ENCODE data around the gene VPS54.

Gene VPS54

GRCh38 chr2:63876311-63876710, 142.9 kb downstream of the VPS54 start:
- Mint-ChIP-seq H3K27ac (no peak overlapping the region), H3K4me3 (no peak overlapping the region), H3K36me3 (ENCODE audit: low read depth) (peaks cover 66% of the 10 kb centered on the region), H3K9me3 (peaks cover 4% of the 10 kb centered on the region), H3K27me3 (ENCODE audit: low read depth) (no peaks in the 10 kb centered on the region), H3K4me1 (no peaks in the 10 kb centered on the region)
- no peak for TF ChIP-seq CTCF (IDR thresholded peaks at IDR 0.05; ENCODE audit: unreplicated experiment in 3 of 3)

- TF ChIP-seq CTCF (IDR thresholded peaks at IDR 0.05; ENCODE audit: unreplicated experiment in 3 of 3), result no peak
- Mint-ChIP-seq H3K4me1 (no peaks in the 10 kb centered on the region), H3K27ac (no peak overlapping the region), H3K36me3 (ENCODE audit: low read depth) (peaks cover 65% of the 10 kb centered on the region), H3K27me3 (ENCODE audit: low read depth) (no peaks in the 10 kb centered on the region), H3K4me3 (no peak overlapping the region), H3K9me3 (peaks cover 4% of the 10 kb centered on the region)
Observed at GRCh38 chr2:63875559-63876245, 143.5 kb downstream of the VPS54 start.

GRCh38 chr2:63875131-63875527, 144.1 kb downstream of the VPS54 start:
- H3K4me1 Mint-ChIP-seq, result no peaks in the 10 kb centered on the region
- TF ChIP-seq CTCF (IDR thresholded peaks at IDR 0.05; ENCODE audit: unreplicated experiment in 3 of 3), result no peak
- H3K4me3 Mint-ChIP-seq, result no peak overlapping the region
- no peaks in the 10 kb centered on the region for H3K27me3 Mint-ChIP-seq (ENCODE audit: low read depth)
- peaks cover 65% of the 10 kb centered on the region for H3K36me3 Mint-ChIP-seq (ENCODE audit: low read depth)
- H3K27ac Mint-ChIP-seq, result no peak overlapping the region
- H3K9me3 Mint-ChIP-seq, result peaks cover 4% of the 10 kb centered on the region

- TF ChIP-seq CTCF (IDR thresholded peaks at IDR 0.05; ENCODE audit: unreplicated experiment in 3 of 3), result no peak
- Mint-ChIP-seq H3K4me1 (no peaks in the 10 kb centered on the region), H3K4me3 (no peak overlapping the region), H3K9me3 (peaks cover 4% of the 10 kb centered on the region), H3K36me3 (ENCODE audit: low read depth) (peaks cover 65% of the 10 kb centered on the region), H3K27ac (peak overlapping the region in 1 of 3 experiments; percentile 15), H3K27me3 (ENCODE audit: low read depth) (no peaks in the 10 kb centered on the region)
Observed at GRCh38 chr2:63874204-63875130, 144.8 kb downstream of the VPS54 start.

- no peak for TF ChIP-seq CTCF (IDR thresholded peaks at IDR 0.05; ENCODE audit: unreplicated experiment in 3 of 3)
- peaks cover 4% of the 10 kb centered on the region for H3K9me3 Mint-ChIP-seq
- peaks cover 71% of the 10 kb centered on the region for H3K36me3 Mint-ChIP-seq (ENCODE audit: low read depth)
- no peaks in the 10 kb centered on the region for H3K27me3 Mint-ChIP-seq (ENCODE audit: low read depth)
- no peak overlapping the region for H3K27ac Mint-ChIP-seq
- no peak overlapping the region for H3K4me3 Mint-ChIP-seq
- no peaks in the 10 kb centered on the region for H3K4me1 Mint-ChIP-seq
Observed at GRCh38 chr2:63872571-63873328, 146.5 kb downstream of the VPS54 start.

All from nephron (organoid).